Hepatocyte (in vitro differentiated cells): ENCODE measurements around the gene NKD1.

ENCODE experiments used
- EZH2 ChIP-seq: fragments of 200-600 bp; sonication (generic); IDR thresholded peaks from 2 replicates; pipeline ENCODE4 v1.6.1; 2016; ENCODE audit warnings: antibody characterized with exemption, mild to moderate bottlenecking, borderline replicate concordance
- TF ChIP-seq, protein P1 (sequence below): fragments of 200-600 bp; sonication (generic); IDR thresholded peaks from 2 replicates; pipeline ENCODE4 v1.5.1; 2016; ENCODE audit warnings: antibody characterized with exemption, mild to moderate bottlenecking; ENCODE audit not compliant: poor library complexity

DNA sequence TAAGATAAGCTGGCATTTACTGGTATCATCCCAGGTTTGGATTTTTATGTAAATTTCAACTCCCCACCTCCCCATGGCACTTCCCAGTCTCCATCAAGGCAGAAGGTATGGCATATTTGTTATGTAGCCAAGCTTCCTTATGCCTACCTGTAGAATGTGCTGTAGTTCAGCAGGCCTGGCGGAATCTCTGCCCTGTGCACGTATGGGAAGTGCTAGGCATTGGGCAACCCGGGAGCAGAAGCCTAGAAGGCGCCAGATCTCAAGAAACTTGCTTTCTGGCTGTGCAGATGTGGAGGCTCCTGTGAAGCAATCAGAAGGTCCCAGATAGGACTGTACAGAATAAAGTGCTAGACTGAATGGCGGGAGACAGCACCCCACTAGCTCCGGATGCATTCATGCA lies 68.2 kb downstream of the NKD1 start:
- TF ChIP-seq, protein P1, sequence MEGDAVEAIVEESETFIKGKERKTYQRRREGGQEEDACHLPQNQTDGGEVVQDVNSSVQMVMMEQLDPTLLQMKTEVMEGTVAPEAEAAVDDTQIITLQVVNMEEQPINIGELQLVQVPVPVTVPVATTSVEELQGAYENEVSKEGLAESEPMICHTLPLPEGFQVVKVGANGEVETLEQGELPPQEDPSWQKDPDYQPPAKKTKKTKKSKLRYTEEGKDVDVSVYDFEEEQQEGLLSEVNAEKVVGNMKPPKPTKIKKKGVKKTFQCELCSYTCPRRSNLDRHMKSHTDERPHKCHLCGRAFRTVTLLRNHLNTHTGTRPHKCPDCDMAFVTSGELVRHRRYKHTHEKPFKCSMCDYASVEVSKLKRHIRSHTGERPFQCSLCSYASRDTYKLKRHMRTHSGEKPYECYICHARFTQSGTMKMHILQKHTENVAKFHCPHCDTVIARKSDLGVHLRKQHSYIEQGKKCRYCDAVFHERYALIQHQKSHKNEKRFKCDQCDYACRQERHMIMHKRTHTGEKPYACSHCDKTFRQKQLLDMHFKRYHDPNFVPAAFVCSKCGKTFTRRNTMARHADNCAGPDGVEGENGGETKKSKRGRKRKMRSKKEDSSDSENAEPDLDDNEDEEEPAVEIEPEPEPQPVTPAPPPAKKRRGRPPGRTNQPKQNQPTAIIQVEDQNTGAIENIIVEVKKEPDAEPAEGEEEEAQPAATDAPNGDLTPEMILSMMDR: no peak
- no peak for TF ChIP-seq EZH2
